Measurements from ENCODE around the gene CA12. TPM values are rescaled to one million over a fixed set of nuclear protein-coding genes. Genes with fewer than 3 reads are reported as not detected.

Gene CA12
- total RNA-seq, 1 experiment from 2014 or later: 2.8 TPM

DNA sequence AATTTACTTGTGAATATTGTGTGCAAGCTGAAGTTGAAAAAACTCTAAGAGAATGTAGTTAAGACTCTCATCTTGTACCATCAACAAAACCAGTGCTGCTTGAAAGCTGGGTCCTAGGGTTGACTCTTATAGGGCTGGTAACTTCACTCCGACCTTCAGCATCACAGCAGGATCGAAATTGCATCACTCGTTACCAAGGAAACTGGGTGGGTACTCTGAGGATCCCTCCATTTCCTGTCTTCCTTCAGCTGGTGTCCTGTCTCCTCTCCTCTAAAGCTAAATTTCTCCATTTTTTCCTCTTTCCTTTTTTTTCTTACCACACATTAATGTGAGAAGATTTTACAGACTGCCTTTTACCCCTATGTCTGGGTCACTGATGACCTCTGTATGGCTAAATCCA is 107.2 kb downstream of the CA12 start:
- H3K27ac Mint-ChIP-seq: no peak overlapping the region
- no peak overlapping the region for H3K4me3 Mint-ChIP-seq
- TF ChIP-seq, protein P1, sequence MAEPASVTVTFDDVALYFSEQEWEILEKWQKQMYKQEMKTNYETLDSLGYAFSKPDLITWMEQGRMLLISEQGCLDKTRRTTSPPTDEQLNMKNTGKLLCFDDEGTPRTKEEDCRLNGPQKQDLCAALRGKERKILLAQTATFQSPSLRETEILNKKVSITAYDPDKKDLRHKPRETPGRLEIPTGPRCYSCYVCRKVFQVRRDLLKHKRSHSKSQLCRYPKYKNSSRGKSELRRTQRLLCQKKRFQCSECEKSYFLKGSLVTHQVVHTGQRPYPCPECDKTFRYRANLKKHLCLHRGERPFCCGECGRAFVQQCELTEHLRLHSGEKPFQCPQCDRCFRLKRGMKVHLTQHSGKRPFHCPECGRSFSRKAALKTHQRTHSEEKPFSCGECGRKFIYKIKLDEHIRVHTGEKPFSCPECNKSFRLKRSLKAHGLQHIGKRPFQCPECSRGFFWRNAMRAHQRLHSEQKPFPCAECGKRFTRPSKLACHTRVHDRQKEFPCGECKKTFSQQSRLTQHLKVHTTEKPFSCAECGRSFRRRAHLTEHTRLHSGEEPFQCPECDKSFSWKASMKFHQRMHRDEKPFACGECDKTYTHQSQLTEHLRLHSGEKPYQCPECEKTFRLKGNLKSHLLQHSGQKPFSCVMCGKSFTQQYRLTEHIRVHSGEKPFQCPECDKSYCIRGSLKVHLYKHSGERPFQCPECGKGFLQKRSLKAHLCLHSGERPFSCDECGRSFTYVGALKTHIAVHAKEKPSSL (CRISPR knock-in tag; conservative IDR thresholded peaks at IDR 0.05): no peak
- TF ChIP-seq, protein P2, sequence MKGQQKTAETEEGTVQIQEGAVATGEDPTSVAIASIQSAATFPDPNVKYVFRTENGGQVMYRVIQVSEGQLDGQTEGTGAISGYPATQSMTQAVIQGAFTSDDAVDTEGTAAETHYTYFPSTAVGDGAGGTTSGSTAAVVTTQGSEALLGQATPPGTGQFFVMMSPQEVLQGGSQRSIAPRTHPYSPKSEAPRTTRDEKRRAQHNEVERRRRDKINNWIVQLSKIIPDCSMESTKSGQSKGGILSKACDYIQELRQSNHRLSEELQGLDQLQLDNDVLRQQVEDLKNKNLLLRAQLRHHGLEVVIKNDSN (CRISPR knock-in tag; IDR thresholded peaks at IDR 0.05): no peak
- TF ChIP-seq, protein P3, sequence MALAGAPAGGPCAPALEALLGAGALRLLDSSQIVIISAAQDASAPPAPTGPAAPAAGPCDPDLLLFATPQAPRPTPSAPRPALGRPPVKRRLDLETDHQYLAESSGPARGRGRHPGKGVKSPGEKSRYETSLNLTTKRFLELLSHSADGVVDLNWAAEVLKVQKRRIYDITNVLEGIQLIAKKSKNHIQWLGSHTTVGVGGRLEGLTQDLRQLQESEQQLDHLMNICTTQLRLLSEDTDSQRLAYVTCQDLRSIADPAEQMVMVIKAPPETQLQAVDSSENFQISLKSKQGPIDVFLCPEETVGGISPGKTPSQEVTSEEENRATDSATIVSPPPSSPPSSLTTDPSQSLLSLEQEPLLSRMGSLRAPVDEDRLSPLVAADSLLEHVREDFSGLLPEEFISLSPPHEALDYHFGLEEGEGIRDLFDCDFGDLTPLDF (CRISPR knock-in tag; IDR thresholded peaks at IDR 0.05): no peak
- TF ChIP-seq, protein P4, sequence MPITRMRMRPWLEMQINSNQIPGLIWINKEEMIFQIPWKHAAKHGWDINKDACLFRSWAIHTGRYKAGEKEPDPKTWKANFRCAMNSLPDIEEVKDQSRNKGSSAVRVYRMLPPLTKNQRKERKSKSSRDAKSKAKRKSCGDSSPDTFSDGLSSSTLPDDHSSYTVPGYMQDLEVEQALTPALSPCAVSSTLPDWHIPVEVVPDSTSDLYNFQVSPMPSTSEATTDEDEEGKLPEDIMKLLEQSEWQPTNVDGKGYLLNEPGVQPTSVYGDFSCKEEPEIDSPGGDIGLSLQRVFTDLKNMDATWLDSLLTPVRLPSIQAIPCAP (CRISPR knock-in tag; IDR thresholded peaks at IDR 0.05): no peak
- TF ChIP-seq, protein P5, sequence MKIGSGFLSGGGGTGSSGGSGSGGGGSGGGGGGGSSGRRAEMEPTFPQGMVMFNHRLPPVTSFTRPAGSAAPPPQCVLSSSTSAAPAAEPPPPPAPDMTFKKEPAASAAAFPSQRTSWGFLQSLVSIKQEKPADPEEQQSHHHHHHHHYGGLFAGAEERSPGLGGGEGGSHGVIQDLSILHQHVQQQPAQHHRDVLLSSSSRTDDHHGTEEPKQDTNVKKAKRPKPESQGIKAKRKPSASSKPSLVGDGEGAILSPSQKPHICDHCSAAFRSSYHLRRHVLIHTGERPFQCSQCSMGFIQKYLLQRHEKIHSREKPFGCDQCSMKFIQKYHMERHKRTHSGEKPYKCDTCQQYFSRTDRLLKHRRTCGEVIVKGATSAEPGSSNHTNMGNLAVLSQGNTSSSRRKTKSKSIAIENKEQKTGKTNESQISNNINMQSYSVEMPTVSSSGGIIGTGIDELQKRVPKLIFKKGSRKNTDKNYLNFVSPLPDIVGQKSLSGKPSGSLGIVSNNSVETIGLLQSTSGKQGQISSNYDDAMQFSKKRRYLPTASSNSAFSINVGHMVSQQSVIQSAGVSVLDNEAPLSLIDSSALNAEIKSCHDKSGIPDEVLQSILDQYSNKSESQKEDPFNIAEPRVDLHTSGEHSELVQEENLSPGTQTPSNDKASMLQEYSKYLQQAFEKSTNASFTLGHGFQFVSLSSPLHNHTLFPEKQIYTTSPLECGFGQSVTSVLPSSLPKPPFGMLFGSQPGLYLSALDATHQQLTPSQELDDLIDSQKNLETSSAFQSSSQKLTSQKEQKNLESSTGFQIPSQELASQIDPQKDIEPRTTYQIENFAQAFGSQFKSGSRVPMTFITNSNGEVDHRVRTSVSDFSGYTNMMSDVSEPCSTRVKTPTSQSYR (CRISPR knock-in tag; IDR thresholded peaks at IDR 0.05): no peak
- TF ChIP-seq TCF7 (CRISPR knock-in tag; IDR thresholded peaks at IDR 0.05; ENCODE audit: low read depth) (no peak), FOXP1 (CRISPR knock-in tag; IDR thresholded peaks at IDR 0.05; ENCODE audit: borderline replicate concordance) (no peak), FOXK1 (CRISPR knock-in tag; IDR thresholded peaks at IDR 0.05) (no peak), NFYB (CRISPR knock-in tag; conservative IDR thresholded peaks at IDR 0.05; ENCODE audit: low read depth) (no peak)
- TF ChIP-seq, protein P6, sequence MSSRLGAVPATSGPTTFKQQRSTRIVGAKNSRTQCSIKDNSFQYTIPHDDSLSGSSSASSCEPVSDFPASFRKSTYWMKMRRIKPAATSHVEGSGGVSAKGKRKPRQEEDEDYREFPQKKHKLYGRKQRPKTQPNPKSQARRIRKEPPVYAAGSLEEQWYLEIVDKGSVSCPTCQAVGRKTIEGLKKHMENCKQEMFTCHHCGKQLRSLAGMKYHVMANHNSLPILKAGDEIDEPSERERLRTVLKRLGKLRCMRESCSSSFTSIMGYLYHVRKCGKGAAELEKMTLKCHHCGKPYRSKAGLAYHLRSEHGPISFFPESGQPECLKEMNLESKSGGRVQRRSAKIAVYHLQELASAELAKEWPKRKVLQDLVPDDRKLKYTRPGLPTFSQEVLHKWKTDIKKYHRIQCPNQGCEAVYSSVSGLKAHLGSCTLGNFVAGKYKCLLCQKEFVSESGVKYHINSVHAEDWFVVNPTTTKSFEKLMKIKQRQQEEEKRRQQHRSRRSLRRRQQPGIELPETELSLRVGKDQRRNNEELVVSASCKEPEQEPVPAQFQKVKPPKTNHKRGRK (CRISPR knock-in tag; IDR thresholded peaks at IDR 0.05; ENCODE audit: borderline replicate concordance): no peak
- TF ChIP-seq, protein P7, sequence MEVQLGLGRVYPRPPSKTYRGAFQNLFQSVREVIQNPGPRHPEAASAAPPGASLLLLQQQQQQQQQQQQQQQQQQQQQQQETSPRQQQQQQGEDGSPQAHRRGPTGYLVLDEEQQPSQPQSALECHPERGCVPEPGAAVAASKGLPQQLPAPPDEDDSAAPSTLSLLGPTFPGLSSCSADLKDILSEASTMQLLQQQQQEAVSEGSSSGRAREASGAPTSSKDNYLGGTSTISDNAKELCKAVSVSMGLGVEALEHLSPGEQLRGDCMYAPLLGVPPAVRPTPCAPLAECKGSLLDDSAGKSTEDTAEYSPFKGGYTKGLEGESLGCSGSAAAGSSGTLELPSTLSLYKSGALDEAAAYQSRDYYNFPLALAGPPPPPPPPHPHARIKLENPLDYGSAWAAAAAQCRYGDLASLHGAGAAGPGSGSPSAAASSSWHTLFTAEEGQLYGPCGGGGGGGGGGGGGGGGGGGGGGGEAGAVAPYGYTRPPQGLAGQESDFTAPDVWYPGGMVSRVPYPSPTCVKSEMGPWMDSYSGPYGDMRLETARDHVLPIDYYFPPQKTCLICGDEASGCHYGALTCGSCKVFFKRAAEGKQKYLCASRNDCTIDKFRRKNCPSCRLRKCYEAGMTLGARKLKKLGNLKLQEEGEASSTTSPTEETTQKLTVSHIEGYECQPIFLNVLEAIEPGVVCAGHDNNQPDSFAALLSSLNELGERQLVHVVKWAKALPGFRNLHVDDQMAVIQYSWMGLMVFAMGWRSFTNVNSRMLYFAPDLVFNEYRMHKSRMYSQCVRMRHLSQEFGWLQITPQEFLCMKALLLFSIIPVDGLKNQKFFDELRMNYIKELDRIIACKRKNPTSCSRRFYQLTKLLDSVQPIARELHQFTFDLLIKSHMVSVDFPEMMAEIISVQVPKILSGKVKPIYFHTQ (CRISPR knock-in tag; IDR thresholded peaks at IDR 0.05): no peak
- peaks cover 7% of the 10 kb centered on the region for H3K9me3 Mint-ChIP-seq
- ATAC-seq: peak; percentile 15; the same call in 1 of the 2 replicates
- peak; percentile 21 for DNase-seq (ENCODE audit: low spot score)
- peaks cover 4% of the 10 kb centered on the region for H3K27me3 Mint-ChIP-seq (ENCODE audit: low read depth)
- ChIA-PET CTCF (no interaction called here), POLR2A (interaction anchor here (0.7 kb wide), 1 partner anchor 37 kb away, joined by 3 read pairs; no protein-coding TSS in a partner anchor)
- H3K4me1 Mint-ChIP-seq: peaks cover 34% of the 10 kb centered on the region
- H3K36me3 Mint-ChIP-seq: peaks cover 6% of the 10 kb centered on the region

Other genes with a start within 250 kb of the CA12 start
- 133 to 159 TPM (median 155 TPM) in 3 replicates for gene RPS27L, start 224.4 kb downstream of the CA12 start, total RNA-seq (2021)
- gene RAB8B, start 192.2 kb downstream of the CA12 start, total RNA-seq (2021): 30.5 to 34.6 TPM (median 32.5 TPM) in 3 replicates
- gene APH1B, start 104.2 kb downstream of the CA12 start, total RNA-seq (2021): 22.0 to 27.5 TPM (median 25.0 TPM) in 3 replicates
- gene USP3, start 122.7 kb upstream of the CA12 start, total RNA-seq (2021): 30.0 to 36.6 TPM (median 30.8 TPM) in 3 replicates
- gene FBXL22, start 215.5 kb upstream of the CA12 start, total RNA-seq (2021): 0.46 to 0.73 TPM (median 0.46 TPM) in 3 replicates